ENCODE measurements around the gene LRRC23.

The LRRC23 gene

DNA sequence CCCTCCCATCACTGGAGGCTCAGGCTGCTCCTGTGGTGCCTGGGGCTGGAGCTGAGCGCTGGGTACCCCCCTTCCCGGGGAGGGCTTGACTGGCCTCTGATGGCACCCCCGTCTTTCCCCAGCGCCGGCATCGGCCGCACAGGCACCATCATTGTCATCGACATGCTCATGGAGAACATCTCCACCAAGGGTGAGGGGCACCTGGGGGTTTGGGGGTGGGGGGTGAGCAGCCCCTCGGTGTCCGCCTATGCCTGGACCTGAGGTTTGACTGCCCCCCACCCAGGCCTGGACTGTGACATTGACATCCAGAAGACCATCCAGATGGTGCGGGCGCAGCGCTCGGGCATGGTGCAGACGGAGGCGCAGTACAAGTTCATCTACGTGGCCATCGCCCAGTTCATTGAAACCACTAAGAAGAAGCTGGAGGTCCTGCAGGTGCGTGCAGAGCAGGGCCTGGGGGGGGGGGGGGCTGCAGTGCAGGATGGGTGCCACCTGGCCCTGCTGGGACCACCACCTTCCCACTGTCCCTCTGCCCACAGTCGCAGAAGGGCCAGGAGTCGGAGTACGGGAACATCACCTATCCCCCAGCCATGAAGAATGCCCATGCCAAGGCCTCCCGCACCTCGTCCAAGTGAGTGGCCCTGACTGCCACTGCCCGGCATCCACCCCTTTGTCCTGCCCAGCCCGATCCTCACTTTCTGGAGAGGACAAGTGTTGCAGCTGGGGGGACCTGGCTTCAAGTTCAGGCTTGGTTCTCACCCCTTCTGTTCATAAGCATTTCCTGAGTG lies 55.4 kb downstream of the LRRC23 start:
- DNase-seq (ENCODE audit: low read depth in 1 of 2, low spot score in 1 of 2), result no peak
- H3K4me3 ChIP-seq (replicated peaks; ENCODE audit: insufficient read depth, low read length), result peak overlapping the region; percentile 7
- H3K27me3 ChIP-seq (ENCODE audit: insufficient read depth, poor library complexity, severe bottlenecking), result no peaks in the 10 kb centered on the region
- H3K27ac ChIP-seq (replicated peaks), result peak overlapping the region; percentile 99
- TF ChIP-seq, protein P1, sequence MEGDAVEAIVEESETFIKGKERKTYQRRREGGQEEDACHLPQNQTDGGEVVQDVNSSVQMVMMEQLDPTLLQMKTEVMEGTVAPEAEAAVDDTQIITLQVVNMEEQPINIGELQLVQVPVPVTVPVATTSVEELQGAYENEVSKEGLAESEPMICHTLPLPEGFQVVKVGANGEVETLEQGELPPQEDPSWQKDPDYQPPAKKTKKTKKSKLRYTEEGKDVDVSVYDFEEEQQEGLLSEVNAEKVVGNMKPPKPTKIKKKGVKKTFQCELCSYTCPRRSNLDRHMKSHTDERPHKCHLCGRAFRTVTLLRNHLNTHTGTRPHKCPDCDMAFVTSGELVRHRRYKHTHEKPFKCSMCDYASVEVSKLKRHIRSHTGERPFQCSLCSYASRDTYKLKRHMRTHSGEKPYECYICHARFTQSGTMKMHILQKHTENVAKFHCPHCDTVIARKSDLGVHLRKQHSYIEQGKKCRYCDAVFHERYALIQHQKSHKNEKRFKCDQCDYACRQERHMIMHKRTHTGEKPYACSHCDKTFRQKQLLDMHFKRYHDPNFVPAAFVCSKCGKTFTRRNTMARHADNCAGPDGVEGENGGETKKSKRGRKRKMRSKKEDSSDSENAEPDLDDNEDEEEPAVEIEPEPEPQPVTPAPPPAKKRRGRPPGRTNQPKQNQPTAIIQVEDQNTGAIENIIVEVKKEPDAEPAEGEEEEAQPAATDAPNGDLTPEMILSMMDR (IDR thresholded peaks at IDR 0.05; ENCODE audit: insufficient read depth, low read length), result no peak
- TF ChIP-seq GABPA (IDR thresholded peaks at IDR 0.05; ENCODE audit: low read depth) (no peak), SPI1 (IDR thresholded peaks at IDR 0.05; ENCODE audit: borderline replicate concordance, low read depth) (no peak), POLR2AphosphoS5 (IDR thresholded peaks at IDR 0.05; ENCODE audit: low read depth) (no peak; the same call in 1 of the 2 replicates)
- TF ChIP-seq, protein P2, sequence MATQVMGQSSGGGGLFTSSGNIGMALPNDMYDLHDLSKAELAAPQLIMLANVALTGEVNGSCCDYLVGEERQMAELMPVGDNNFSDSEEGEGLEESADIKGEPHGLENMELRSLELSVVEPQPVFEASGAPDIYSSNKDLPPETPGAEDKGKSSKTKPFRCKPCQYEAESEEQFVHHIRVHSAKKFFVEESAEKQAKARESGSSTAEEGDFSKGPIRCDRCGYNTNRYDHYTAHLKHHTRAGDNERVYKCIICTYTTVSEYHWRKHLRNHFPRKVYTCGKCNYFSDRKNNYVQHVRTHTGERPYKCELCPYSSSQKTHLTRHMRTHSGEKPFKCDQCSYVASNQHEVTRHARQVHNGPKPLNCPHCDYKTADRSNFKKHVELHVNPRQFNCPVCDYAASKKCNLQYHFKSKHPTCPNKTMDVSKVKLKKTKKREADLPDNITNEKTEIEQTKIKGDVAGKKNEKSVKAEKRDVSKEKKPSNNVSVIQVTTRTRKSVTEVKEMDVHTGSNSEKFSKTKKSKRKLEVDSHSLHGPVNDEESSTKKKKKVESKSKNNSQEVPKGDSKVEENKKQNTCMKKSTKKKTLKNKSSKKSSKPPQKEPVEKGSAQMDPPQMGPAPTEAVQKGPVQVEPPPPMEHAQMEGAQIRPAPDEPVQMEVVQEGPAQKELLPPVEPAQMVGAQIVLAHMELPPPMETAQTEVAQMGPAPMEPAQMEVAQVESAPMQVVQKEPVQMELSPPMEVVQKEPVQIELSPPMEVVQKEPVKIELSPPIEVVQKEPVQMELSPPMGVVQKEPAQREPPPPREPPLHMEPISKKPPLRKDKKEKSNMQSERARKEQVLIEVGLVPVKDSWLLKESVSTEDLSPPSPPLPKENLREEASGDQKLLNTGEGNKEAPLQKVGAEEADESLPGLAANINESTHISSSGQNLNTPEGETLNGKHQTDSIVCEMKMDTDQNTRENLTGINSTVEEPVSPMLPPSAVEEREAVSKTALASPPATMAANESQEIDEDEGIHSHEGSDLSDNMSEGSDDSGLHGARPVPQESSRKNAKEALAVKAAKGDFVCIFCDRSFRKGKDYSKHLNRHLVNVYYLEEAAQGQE (IDR thresholded peaks at IDR 0.05; ENCODE audit: insufficient replicate concordance, low read depth), result no peak

DNA sequence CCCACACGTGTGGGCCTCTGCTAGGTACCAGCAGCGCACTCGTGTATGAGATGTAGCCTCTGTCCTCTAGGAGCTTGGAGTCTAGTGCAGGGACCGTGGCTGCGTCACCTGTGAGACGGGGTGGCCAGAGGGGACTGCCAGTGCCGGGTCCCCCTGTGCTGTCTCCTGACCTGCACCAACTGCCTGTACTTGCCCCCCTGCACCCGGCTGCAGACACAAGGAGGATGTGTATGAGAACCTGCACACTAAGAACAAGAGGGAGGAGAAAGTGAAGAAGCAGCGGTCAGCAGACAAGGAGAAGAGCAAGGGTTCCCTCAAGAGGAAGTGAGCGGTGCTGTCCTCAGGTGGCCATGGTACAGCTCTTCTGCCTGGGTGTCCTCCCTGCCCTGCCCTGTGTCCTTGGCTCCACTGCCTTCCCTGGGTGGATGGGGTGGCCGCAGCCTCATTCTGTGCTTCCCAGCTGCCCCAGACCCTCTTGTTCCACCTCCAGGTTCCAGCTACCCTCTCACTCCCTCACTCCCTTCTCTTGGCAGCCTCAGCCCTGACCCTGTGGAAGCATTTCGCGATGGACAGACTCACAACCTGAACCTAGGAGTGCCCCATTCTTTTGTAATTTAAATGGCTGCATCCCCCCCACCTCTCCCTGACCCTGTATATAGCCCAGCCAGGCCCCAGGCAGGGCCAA lies 56.1 kb downstream of the LRRC23 start:
- H3K4me3 ChIP-seq (replicated peaks; ENCODE audit: insufficient read depth, low read length), result no peak overlapping the region

DNA sequence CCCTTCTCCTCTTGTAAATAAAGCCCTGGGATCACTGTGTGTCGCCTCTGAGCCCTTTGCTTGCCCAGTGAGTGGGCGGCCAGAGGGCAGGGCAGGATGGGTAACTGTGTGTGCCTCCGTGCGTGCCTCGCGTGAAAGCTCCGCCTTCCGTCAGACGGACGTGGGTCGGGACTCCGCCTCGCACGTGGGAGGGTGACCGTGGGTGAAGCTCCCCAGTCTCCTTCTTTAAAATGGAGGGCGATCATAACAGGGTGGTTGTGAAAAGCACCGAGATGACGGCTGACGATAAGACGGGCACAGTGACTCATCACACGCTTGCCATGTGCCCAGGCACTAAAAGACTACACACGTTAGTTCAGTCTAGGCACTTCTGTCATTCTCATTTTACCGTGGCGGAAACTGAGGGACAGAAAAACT lies 56.7 kb downstream of the LRRC23 start:
- peak overlapping the region; percentile 99 for H3K27ac ChIP-seq (replicated peaks)
- H3K4me3 ChIP-seq (replicated peaks; ENCODE audit: insufficient read depth, low read length), result no peak overlapping the region
- TF ChIP-seq GABPA (IDR thresholded peaks at IDR 0.05; ENCODE audit: low read depth), result no peak
- no peak; the same call in 1 of the 2 replicates for TF ChIP-seq POLR2AphosphoS5 (IDR thresholded peaks at IDR 0.05; ENCODE audit: low read depth)
- TF ChIP-seq, protein P1 (IDR thresholded peaks at IDR 0.05; ENCODE audit: insufficient read depth, low read length), result no peak
- TF ChIP-seq, protein P2 (IDR thresholded peaks at IDR 0.05; ENCODE audit: insufficient replicate concordance, low read depth), result no peak
- no peak for TF ChIP-seq SPI1 (IDR thresholded peaks at IDR 0.05; ENCODE audit: borderline replicate concordance, low read depth)
- peak in 1 of 2 experiments; percentile 84 for DNase-seq (ENCODE audit: low read depth in 1 of 2, low spot score in 1 of 2)
- no peaks in the 10 kb centered on the region for H3K27me3 ChIP-seq (ENCODE audit: insufficient read depth, poor library complexity, severe bottlenecking)

More for the DNA sequence above, 56.1 kb downstream of the LRRC23 start:
- peak in 1 of 2 experiments; percentile 78 for DNase-seq (ENCODE audit: low read depth in 1 of 2, low spot score in 1 of 2)
- Histone ChIP-seq H3K27ac (replicated peaks) (peak overlapping the region; percentile 99), H3K27me3 (ENCODE audit: insufficient read depth, poor library complexity, severe bottlenecking) (no peaks in the 10 kb centered on the region)
- peak; percentile 52; the same call in 1 of the 2 replicates for TF ChIP-seq SPI1 (IDR thresholded peaks at IDR 0.05; ENCODE audit: borderline replicate concordance, low read depth)
- no peak for TF ChIP-seq GABPA (IDR thresholded peaks at IDR 0.05; ENCODE audit: low read depth)

DNA sequence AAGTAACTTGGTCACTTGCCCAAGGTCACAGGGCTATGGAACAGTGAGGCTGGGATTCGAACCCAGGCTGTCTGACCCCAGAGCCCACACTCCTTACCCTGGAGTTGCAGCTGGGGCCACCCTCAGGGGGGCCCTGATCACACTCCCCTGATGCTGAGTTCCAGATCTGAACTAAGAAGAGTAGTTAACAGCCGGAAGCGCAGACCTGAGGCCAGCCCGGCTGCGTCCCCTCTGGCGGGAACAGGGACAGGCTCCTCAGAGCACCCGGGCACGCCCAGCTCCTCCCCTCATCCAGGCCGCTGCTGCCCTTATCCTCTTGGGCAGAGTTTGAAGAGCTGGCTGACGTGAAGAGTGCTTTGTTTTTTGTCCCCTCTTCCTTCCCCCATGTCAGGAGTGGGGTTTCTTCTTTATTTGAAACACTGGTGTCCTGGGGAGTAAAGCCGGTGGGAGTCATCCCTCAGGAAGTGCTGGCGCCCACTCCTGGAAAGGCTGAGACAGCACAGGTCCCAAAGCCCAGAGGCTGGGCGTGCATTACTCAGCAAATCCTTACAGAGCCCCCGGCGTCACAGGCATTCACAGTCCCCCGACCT lies 57.2 kb downstream of the LRRC23 start:
- TF ChIP-seq SPI1 (IDR thresholded peaks at IDR 0.05; ENCODE audit: borderline replicate concordance, low read depth) (no peak), POLR2AphosphoS5 (IDR thresholded peaks at IDR 0.05; ENCODE audit: low read depth) (peak; percentile 80), GABPA (IDR thresholded peaks at IDR 0.05; ENCODE audit: low read depth) (peak; percentile 56)
- TF ChIP-seq, protein P2 (IDR thresholded peaks at IDR 0.05; ENCODE audit: insufficient replicate concordance, low read depth), result no peak
- TF ChIP-seq, protein P1 (IDR thresholded peaks at IDR 0.05; ENCODE audit: insufficient read depth, low read length), result peak; percentile 28
- H3K27ac ChIP-seq (replicated peaks), result peak overlapping the region; percentile 99
- no peak overlapping the region for H3K4me3 ChIP-seq (replicated peaks; ENCODE audit: insufficient read depth, low read length)
- peak in 1 of 2 experiments; percentile 86 for DNase-seq (ENCODE audit: low read depth in 1 of 2, low spot score in 1 of 2)
- H3K27me3 ChIP-seq (ENCODE audit: insufficient read depth, poor library complexity, severe bottlenecking), result no peaks in the 10 kb centered on the region
